Choroid plexus epithelial cell (primary cell): ENCODE results near the gene EML4.

Experiments
- DNase-seq: peaks from one replicate; pipeline ENCODE4 v3.0.0-alpha.2; 2010; ENCODE audit warnings: low read depth
- H3K4me3 ChIP-seq: 2 replicates; pipeline ENCODE4 v1.5.1; 2011; ENCODE audit warnings: low read depth, mild to moderate bottlenecking, control low read depth, low read length, moderate library complexity
- CTCF ChIP-seq: conservative IDR thresholded peaks from 2 replicates; pipeline ENCODE4 v1.5.1; 2011; ENCODE audit warnings: low read depth, mild to moderate bottlenecking, control low read depth, inconsistent platforms, low read length, moderate library complexity

EML4 gene

GRCh38 chr2:42192652-42193566, 23.8 kb downstream of the EML4 start:
- H3K4me3 ChIP-seq = no peak overlapping the region
- peak; percentile 18 for DNase-seq
- TF ChIP-seq CTCF = no peak

- DNase-seq = peak; percentile 69
- TF ChIP-seq CTCF = no peak
- H3K4me3 ChIP-seq = no peak overlapping the region
Observed at GRCh38 chr2:42193722-42194187, 24.6 kb downstream of the EML4 start.

GRCh38 chr2:42194428-42194827, 25.3 kb downstream of the EML4 start:
- DNase-seq = no peak
- no peak overlapping the region for H3K4me3 ChIP-seq
- TF ChIP-seq CTCF = no peak

- DNase-seq = peak; percentile 72
- H3K4me3 ChIP-seq = no peak overlapping the region
- no peak for TF ChIP-seq CTCF
Observed at GRCh38 chr2:42195559-42195958, 26.4 kb downstream of the EML4 start.

- no peak overlapping the region for H3K4me3 ChIP-seq
- TF ChIP-seq CTCF = no peak
- DNase-seq = no peak
Observed at GRCh38 chr2:42196070-42196402, 26.9 kb downstream of the EML4 start.

GRCh38 chr2:42196403-42197267, 27.5 kb downstream of the EML4 start:
- H3K4me3 ChIP-seq = no peak overlapping the region
- TF ChIP-seq CTCF = peak; percentile 75
- peak; percentile 82 for DNase-seq
